GM19239 (cell line): ENCODE measurements around the gene FAHD1.

ENCODE experiments used
- DNase-seq: peaks from one replicate; pipeline ENCODE4 v3.0.0; 2011; ENCODE audit warnings: low spot score; ENCODE audit not compliant: insufficient read length
- FAIRE-seq: peaks from 2 replicates; lab custom pipeline; 2011; peaks lifted over from hg19 to GRCh38; lab: Jason Lieb, UNC

The FAHD1 gene

DNA sequence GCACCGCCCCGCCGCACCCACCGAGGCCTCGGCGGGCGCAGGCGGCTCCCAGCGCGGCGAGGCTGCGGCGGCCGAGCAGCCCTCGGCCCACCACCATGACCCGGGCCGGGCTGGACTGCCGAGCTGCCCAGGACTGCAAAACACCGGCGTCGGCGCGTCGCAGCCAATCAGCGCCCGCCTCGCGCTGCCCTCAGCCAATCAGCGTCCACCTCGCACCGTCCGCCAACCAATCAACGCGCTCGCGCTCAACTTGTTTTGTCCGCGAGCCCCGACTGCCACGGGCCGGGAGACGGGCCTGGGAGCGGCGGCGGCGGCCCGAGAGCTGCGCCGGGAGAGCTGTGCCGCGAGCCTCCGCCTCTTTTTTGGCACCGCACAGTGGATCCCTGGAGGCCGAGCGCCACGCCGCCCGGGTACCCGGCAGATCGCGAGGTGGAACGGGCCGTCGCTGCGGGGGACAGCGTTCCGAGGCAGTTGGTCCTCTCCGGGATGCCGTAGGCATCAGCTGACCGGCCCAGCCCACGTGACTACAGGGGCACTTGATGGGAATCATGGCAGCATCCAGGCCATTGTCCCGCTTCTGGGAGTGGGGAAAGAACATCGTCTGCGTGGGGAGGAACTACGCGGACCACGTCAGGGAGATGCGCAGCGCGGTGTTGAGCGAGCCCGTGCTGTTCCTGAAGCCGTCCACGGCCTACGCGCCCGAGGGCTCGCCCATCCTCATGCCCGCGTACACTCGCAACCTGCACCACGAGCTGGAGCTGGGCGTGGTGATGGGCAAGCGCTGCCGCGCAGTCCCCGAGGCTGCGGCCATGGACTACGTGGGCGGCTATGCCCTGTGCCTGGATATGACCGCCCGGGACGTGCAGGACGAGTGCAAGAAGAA, at the start of gene FAHD1, which contains the start of gene HAGH:
Gene FAHD1 (plus strand): TSS at position 516 of the 883 bp plus-strand sequence. CDS start 33 bp downstream, at position 549.
Gene HAGH (minus strand): TSS at position 135 of the 883 bp plus-strand sequence. CDS start 38 bp downstream, at position 97.
- peak; percentile 99 for DNase-seq
- peak; percentile 95 for FAIRE-seq

- DNase-seq, result no peak
- FAIRE-seq, result no peak
Observed at GRCh38 chr16:1777375-1778199, 49.4 kb upstream of the FAHD1 start.

DNA sequence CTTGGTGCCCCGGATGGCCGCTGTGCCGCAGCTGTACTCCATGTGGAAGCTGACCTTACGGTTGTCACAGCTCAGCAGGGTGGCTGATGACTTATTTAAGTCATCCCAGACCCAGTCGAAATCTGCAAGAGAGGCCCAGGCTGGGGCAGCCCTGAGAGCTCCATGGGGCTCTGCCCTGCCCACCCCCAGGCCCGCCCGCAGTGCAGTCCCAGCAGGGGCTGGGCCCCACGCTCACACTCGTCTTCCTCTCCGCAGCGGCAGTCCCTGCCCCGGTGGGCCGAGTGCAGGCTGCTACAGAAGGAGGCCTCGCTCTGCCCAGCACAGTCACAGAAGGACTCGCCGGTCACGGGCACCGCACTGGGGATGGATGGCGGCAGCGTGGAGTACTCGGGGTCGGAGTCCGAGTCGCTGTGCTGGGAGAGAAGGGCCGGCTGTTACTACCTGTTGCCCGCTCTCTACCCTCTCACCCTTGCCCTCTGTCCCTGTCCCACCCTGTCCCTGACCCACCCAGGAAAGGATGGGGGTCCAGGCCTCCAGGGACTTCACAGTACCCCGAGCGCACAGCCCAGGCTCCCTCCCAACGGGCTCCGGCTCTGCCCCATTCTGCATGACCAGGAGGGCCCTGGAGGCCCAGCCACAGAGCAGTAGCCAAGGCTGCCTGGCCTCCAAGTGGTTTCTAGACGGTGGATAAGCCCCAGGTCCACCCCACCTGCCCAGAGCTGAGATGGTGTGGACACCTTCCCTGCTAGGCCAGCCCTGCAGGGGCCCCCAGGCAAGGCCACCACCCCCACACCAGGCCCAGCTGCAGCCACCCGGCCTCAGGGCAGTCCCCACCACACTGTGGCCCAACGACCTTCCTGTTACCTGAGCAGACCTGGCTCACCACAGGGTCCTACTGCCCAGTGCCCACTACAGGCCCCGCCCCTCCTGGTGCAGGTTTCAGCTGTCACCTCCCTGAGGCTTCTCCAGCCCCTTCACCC, 48.5 kb upstream of the FAHD1 start:
- no peak for DNase-seq
- no peak for FAIRE-seq

GRCh38 chr16:1779234-1779701, 47.7 kb upstream of the FAHD1 start:
- DNase-seq (no peak), FAIRE-seq (no peak)

GRCh38 chr16:1779741-1780676, 47.0 kb upstream of the FAHD1 start:
- no peak for FAIRE-seq
- DNase-seq, result no peak

- FAIRE-seq (no peak), DNase-seq (no peak)
Observed at GRCh38 chr16:1780677-1781072, 46.3 kb upstream of the FAHD1 start.

DNA sequence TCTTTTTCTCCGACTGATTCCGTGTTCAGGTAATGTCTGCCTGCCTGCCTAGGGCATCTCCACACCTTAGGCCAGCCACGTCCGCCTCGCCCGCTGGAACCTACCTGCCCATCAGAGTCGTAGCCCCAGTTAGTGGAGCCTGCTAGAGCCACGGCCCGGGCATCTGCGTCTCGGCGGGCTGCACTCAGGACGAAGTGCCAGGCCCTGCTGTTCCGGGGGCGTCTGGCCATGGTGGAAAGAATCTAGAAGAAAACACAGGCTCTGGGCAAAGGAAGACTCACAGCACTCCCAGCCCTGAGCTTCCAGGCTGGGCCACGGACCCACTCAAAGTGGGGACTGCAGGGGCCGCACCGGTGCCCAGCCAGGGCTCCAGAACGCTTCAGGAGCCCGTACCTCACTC, 45.8 kb upstream of the FAHD1 start:
- DNase-seq (no peak), FAIRE-seq (no peak)

DNA sequence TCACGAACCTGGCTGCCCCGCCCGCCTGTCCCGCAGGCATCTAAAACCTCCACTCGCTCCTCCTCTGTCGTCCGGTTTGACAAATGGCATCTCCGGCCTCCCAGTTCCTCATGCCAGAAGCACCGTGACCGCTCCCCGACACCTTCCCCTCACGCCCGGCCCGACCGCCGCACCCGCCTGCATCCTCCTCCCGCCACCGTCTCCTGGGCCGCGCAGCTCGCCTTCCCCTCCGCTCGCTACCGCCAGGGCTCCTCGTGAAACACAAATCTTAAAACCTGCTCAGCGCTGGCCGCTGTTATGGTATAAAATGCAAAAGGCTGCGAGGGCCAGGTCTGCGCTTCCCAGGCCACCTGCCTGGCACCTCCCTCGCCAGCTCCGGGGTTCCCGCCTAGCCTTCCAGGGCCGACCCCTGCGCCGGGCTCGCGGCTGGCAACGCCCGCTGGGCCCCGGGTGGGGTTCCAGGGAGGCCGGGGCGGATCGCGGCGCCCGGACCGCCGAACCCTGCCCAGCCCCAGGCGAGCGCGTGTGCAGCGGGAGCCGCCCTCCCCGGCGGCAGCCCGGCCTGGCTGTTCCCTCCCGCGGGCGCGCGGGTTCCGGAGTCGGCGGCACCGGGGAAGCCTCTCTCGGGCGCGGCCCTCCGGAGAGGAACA, 45.1 kb upstream of the FAHD1 start:
- DNase-seq (no peak), FAIRE-seq (peak; percentile 42)

GRCh38 chr16:1782408-1783264, 44.4 kb upstream of the FAHD1 start, which contains the start of the genes NUBP2 and SPSB3:
Gene NUBP2, plus strand, starts transcription at chr16:1782960. Its CDS starts 61 bp downstream, at chr16:1783021.
Gene SPSB3, minus strand, starts transcription at chr16:1782571. Its CDS starts 1,088 bp downstream, at chr16:1781483.
- DNase-seq, result peak; percentile 100
- peak; percentile 100 for FAIRE-seq

- FAIRE-seq (no peak), DNase-seq (no peak)
Observed at GRCh38 chr16:1784977-1785845, 41.8 kb upstream of the FAHD1 start.

DNA sequence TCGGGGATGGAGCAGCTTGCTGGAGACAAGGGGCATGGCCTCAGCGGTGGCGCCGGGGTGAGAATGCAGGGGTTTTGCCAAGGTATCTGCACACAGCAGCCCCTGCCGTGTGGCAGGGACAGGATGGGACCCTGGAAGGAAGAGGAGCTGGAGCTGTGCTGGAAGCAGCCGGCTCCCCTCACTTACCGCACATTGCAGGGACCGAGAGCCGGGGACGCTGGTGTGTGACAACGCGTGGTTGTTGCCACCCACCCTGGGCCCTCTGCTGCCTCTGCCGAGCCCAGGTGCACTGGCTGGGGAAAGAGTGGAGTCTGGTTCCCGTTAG, 41.2 kb upstream of the FAHD1 start:
- FAIRE-seq, result no peak

DNA sequence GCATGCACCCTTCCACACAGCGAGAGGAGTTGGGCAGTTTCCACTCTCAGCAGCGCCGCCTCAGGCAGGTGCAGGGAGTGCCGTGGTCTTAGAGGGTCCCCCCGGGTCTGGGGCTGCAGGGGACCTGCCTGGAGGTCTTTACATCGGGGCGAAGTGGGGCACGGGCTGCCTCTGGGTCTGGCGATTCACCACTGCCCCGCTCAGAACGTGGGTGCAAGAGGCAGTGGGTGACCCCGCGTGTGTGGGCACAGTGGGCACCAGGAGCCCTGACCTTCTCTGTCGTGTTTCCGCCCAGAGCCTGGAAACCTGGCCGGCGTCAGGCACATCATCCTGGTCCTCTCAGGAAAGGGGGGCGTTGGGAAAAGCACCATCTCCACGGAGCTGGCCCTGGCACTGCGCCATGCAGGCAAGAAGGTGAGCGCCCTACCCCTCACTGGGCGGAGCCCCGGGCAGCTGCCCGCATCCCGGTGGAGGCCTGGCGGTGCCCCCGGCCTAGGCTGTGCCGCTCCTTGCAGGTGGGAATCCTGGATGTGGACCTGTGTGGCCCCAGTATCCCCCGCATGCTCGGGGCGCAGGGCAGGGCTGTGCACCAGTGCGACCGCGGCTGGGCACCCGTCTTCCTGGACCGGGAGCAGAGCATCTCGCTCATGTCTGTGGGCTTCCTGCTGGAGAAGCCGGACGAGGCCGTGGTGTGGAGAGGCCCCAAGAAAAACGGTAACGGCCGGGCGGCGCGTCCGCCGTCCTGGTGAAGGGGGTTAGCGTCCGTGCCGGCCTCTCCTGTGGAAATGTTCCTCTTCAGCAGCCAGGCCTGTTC, 40.6 kb upstream of the FAHD1 start:
- DNase-seq, result no peak
- no peak for FAIRE-seq

More for the DNA sequence above, 41.2 kb upstream of the FAHD1 start:
- DNase-seq, result no peak

DNA sequence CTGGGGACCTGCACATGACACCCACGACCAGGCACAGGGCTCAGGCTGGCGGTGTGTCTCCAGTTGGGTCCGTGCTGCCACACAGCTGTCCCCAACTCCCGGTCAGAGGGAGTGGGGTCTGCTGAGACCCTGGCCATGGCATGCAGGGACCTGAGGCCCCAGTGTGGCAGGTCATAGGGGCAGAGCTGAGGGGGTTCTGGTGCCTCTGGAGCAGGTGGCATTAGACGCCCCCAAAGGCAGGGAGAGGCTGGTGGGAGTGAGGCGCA, 40.0 kb upstream of the FAHD1 start:
- DNase-seq, result no peak
- FAIRE-seq, result no peak

- DNase-seq (no peak), FAIRE-seq (no peak)
Observed at GRCh38 chr16:1787322-1788094, 39.5 kb upstream of the FAHD1 start.

DNA sequence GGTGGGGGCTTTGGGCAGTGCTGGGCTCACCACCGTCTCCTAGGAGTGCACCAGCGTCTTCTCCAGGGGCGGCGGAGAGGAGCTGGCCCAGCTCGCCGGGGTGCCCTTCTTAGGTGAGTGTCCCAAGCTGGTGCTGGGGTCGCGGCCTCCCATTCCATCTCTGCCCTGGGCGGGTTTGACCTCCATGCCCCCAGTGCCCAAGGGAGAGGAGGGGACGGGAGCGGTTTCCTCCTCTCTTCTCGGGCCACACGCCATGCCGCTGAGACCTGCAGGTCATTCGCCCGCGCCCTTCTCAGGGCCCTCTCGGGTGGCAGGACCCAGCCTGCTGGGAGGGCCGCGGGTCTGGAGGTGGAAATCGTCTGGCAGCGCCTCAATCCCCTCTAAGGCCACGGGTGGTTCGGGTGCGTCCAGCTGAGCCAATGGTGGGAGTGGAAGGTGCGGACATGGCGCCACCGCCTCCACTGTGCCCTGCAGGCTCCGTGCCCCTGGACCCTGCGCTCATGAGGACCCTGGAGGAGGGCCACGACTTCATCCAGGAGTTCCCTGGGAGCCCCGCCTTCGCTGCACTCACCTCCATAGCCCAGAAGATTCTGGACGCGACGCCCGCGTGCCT, 38.8 kb upstream of the FAHD1 start:
- no peak for FAIRE-seq
- no peak for DNase-seq
